ENCODE data around the gene MUC22.

- TF ChIP-seq CTCF (IDR thresholded peaks at IDR 0.05; ENCODE audit: low read depth, low read length) (no peak), POLR2A (IDR thresholded peaks at IDR 0.05; ENCODE audit: extremely low read depth, insufficient read length) (no peak)
These were observed 49.2 kb upstream of the MUC22 start for GRCh38 chr6:30960907-30961673.

Data from NB4 (cell line).